Panc1 (cell line): ENCODE measurements around the gene CPA5. TPM values are rescaled to one million over a fixed set of nuclear protein-coding genes. Genes with fewer than 3 reads are reported as not detected.

Experiments used
- ATAC-seq: fragments of 200-7000 bp; cut with Tn5 transposase; 2 replicates; pipeline ENCODE4 v1.9.1; 2020; ENCODE audit warnings: mild to moderate bottlenecking, moderate library complexity
- BruUV-seq: library from RNA; stranded (reverse); fragments of 400-500 nt; replicated peaks from 2 replicates; lab custom pipeline; 2021; lab: Mats Ljungman, UMichigan
- CTCF ChIA-PET: fragments of 300-600 bp; sonication (Branson Sonifier 250); formaldehyde crosslinking; loops from one replicate; lab custom pipeline; 2022; ENCODE audit warnings: antibody characterized with exemption; lab: Charles Lee
- POLR2A ChIA-PET: fragments of 300-600 bp; sonication (Branson Sonifier 250); formaldehyde crosslinking; loops from one replicate; lab custom pipeline; 2022; ENCODE audit warnings: antibody characterized with exemption; lab: Charles Lee
- DNase-seq: peaks from one replicate; pipeline ENCODE4 v3.0.0-alpha.2; 2010; ENCODE audit warnings: low read depth, low spot score
- H3K27ac ChIP-seq: 2 replicates; pipeline ENCODE4 v1.5.1; 2011; ENCODE audit warnings: mild to moderate bottlenecking, low read length, inconsistent platforms
- H3K27me3 ChIP-seq: fragments of 200-500 bp; sonication (Bioruptor generic); 2 replicates; pipeline ENCODE4 v1.6.0; 2014; ENCODE audit warnings: low read length, inconsistent platforms; ENCODE audit not compliant: control insufficient read depth, insufficient read depth
- H3K36me3 ChIP-seq: fragments of 200-500 bp; sonication (Bioruptor generic); 2 replicates; pipeline ENCODE4 v1.5.1; 2014; ENCODE audit warnings: inconsistent platforms, mild to moderate bottlenecking, low read length, moderate library complexity; ENCODE audit not compliant: control insufficient read depth, insufficient read depth
- H3K4me1 ChIP-seq: 2 replicates; pipeline ENCODE4 v1.5.1; 2011; ENCODE audit warnings: inconsistent platforms, mild to moderate bottlenecking, low read length, moderate library complexity; ENCODE audit not compliant: control insufficient read depth, insufficient read depth
- H3K4me3 ChIP-seq, 2 experiments: 2 replicates each; pipeline ENCODE4 v1.5.1; 2011 to 2012; ENCODE audit warnings: low read depth in 2 of 2, low read length in 2 of 2, mild to moderate bottlenecking in 2 of 2, inconsistent platforms in 1 of 2, moderate library complexity in 1 of 2
- H3K9me3 ChIP-seq: fragments of 200-500 bp; sonication (Bioruptor generic); 2 replicates; pipeline ENCODE4 v1.5.1; 2014; ENCODE audit warnings: low read depth, mild to moderate bottlenecking, inconsistent platforms, low read length, moderate library complexity; ENCODE audit not compliant: control insufficient read depth, insufficient read depth
- CTCF ChIP-seq: fragments of 450-650 bp; IDR thresholded peaks from 2 replicates; pipeline ENCODE4 v1.5.1; 2017; ENCODE audit warnings: mild to moderate bottlenecking
- POLR2AphosphoS5 ChIP-seq: IDR thresholded peaks from 2 replicates; pipeline ENCODE4 v1.6.1; 2012; ENCODE audit warnings: mild to moderate bottlenecking, low read depth, low read length, moderate library complexity
- REST ChIP-seq, 2 experiments: IDR thresholded peaks; 2 replicates each; pipeline ENCODE4 v1.6.1; 2011 to 2012; ENCODE audit warnings: low read depth in 2 of 2, control low read depth in 1 of 2, low read length in 1 of 2, mild to moderate bottlenecking in 1 of 2, moderate library complexity in 1 of 2; ENCODE audit not compliant: insufficient read depth in 1 of 2
- SIN3A ChIP-seq: IDR thresholded peaks from 2 replicates; pipeline ENCODE4 v1.6.1; 2012; ENCODE audit warnings: low read depth, mild to moderate bottlenecking, low read length, moderate library complexity, borderline replicate concordance; ENCODE audit not compliant: insufficient read depth
- TCF7L2 ChIP-seq: IDR thresholded peaks from 2 replicates; pipeline ENCODE4 v1.6.1; 2011; ENCODE audit warnings: mild to moderate bottlenecking, low read depth, low read length, inconsistent platforms
- in situ Hi-C: cut with HindIII; loops from 2 replicates; pipeline ENCODE4 v1.10.0; 2016; ENCODE audit warnings: low sequenced_read_pairs, low pct_unique_long_range_greater_than_20kb
- intact Hi-C: fragments of 100-400 bp; cut with micrococcal nuclease; formaldehyde crosslinking; loops from one replicate; pipeline ENCODE4 v1.10.0; 2022; ENCODE audit not compliant: unreplicated experiment
- total RNA-seq: library from RNA; stranded (reverse); gene quantifications from one replicate; pipeline ENCODE4 v1.2.1, GENCODE V29; 2021; ENCODE audit not compliant: unreplicated experiment

Gene CPA5
- total RNA-seq, 1 experiment from 2014 or later: not detected

- no peak overlapping the region for H3K27ac ChIP-seq
- CTCF ChIA-PET: no interaction called here
- peak; percentile 30; the same call in 1 of the 2 replicates for ATAC-seq
These were observed 34.9 kb downstream of the CPA5 start for GRCh38 chr7:130379532-130379920.

More at GRCh38 chr7:130379532-130379920, 34.9 kb downstream of the CPA5 start:
- Histone ChIP-seq H3K4me3 (no peak overlapping the region), H3K36me3 (no peaks in the 10 kb centered on the region), H3K9me3 (no peaks in the 10 kb centered on the region), H3K27me3 (no peaks in the 10 kb centered on the region), H3K4me1 (no peaks in the 10 kb centered on the region)
- intact Hi-C loops (no loop called here), in situ Hi-C loops (no loop called here)
- POLR2A ChIA-PET: no interaction called here
- TF ChIP-seq TCF7L2 (no peak), POLR2AphosphoS5 (no peak), CTCF (no peak), REST (IDR thresholded peaks at IDR 0.05; ENCODE audit: insufficient read depth in 1 of 2, low read depth in 2 of 2, low read length in 1 of 2) (no peak), SIN3A (no peak)
- BruUV-seq: no TSS peak
- DNase-seq: no peak
